ENCODE measurements around the gene PRAMEF18. TPM values are rescaled to one million over a fixed set of nuclear protein-coding genes. Genes with fewer than 3 reads are reported as not detected.
"Not testable (repeated sequence)": the region's sequence is repeated elsewhere in the genome, so short reads cannot be mapped to it uniquely, and the experiment has no call there.

PRAMEF18 gene
- polyA plus RNA-seq, 1 donor (not counting 4 experiments of a cell fraction or from before 2014, with no cell fraction given) = not detected

DNA sequence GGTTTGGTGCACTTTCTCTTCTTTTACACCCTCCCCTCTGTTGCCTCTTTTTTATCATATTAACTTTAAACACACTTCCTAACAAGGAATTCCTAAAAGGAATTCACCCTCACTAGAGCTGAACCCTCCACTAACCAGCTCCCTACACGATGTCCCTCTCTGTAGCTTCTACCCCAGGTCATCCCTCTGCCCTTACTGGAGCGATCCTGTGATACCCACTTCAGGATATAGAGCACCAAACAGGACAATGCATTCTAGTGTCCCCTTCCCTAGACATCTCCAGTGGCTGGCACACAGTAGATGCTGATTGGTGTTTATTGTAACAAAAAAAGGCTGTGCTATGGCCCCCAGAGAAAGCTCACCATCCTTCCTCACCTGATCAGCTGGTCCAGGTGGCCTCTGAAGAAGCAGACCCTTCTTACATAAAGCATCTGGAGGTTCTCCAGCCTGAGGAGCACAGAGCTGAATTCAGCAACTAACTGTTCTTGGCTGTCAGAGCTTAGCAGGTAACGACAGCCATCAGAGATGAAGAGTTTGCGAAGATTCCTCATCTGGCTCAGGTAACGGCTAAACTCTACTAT lies 1.4 kb downstream of the PRAMEF18 start:
- H2AFZ ChIP-seq (ENCODE audit: control insufficient read depth, low read length) = no peak overlapping the region
- no peaks in the 10 kb centered on the region for H3K27me3 ChIP-seq (ENCODE audit: control insufficient read depth, extremely low read depth, insufficient read depth, low read length)
- DNase-seq (ENCODE audit: low read depth, low spot score) (no peak), FAIRE-seq (no peak)
- no peaks in the 10 kb centered on the region for H3K9me3 ChIP-seq (ENCODE audit: control insufficient read depth, low read depth, low read length)
- TF ChIP-seq, protein P1, sequence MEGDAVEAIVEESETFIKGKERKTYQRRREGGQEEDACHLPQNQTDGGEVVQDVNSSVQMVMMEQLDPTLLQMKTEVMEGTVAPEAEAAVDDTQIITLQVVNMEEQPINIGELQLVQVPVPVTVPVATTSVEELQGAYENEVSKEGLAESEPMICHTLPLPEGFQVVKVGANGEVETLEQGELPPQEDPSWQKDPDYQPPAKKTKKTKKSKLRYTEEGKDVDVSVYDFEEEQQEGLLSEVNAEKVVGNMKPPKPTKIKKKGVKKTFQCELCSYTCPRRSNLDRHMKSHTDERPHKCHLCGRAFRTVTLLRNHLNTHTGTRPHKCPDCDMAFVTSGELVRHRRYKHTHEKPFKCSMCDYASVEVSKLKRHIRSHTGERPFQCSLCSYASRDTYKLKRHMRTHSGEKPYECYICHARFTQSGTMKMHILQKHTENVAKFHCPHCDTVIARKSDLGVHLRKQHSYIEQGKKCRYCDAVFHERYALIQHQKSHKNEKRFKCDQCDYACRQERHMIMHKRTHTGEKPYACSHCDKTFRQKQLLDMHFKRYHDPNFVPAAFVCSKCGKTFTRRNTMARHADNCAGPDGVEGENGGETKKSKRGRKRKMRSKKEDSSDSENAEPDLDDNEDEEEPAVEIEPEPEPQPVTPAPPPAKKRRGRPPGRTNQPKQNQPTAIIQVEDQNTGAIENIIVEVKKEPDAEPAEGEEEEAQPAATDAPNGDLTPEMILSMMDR (optimal IDR thresholded peaks at IDR 0.05 in 1 of 3, IDR thresholded peaks at IDR 0.05 in 1 of 3, conservative IDR thresholded peaks at IDR 0.05 in 1 of 3; ENCODE audit: extremely low read depth in 1 of 3, insufficient read depth in 2 of 3, low read length in 3 of 3) = no peak
- no peak for TF ChIP-seq EZH2 (IDR thresholded peaks at IDR 0.05; ENCODE audit: low read length)
- no peaks in the 10 kb centered on the region for H3K36me3 ChIP-seq (ENCODE audit: control insufficient read depth in 2 of 2, extremely low read depth in 1 of 2, insufficient read depth in 2 of 2, low read length in 2 of 2)
- no peaks in the 10 kb centered on the region for H4K20me1 ChIP-seq (ENCODE audit: control insufficient read depth, extremely low read depth, insufficient read depth, low read length)
- H3K4me2 ChIP-seq (ENCODE audit: control insufficient read depth, extremely low read depth, insufficient read depth, low read depth, low read length) = no peak overlapping the region
- dilution Hi-C loops (cut with MboI; ENCODE audit: extremely low pct_ligation_motif_present, low sequenced_read_pairs) = no loop called here
- no peak overlapping the region for H3K4me3 ChIP-seq (ENCODE audit: control insufficient read depth in 2 of 3, extremely low read depth in 1 of 3, insufficient read depth in 2 of 3, low read depth in 1 of 3, low read length in 3 of 3)
- no peak overlapping the region for H3K9ac ChIP-seq (ENCODE audit: control insufficient read depth, extremely low read depth, insufficient read depth, low read length)
- no peaks in the 10 kb centered on the region for H3K79me2 ChIP-seq (ENCODE audit: control insufficient read depth, insufficient read depth, low read length)
- H3K4me1 ChIP-seq (ENCODE audit: control insufficient read depth, extremely low read depth, insufficient read depth, low read length) = no peaks in the 10 kb centered on the region
- no peaks in the 10 kb centered on the region for H3K9me1 ChIP-seq (ENCODE audit: control insufficient read depth, extremely low read depth, insufficient read depth, low read length)
- no peak overlapping the region for H3K27ac ChIP-seq (ENCODE audit: control insufficient read depth, insufficient read depth, low read length)

GRCh38 chr1:13222788-13223187 lies 3.2 kb downstream of the PRAMEF18 start:
- H3K4me2 ChIP-seq (ENCODE audit: control insufficient read depth, extremely low read depth, insufficient read depth, low read depth, low read length); FAIRE-seq; H3K9ac ChIP-seq (ENCODE audit: control insufficient read depth, extremely low read depth, insufficient read depth, low read length); dilution Hi-C loops (cut with MboI; ENCODE audit: extremely low pct_ligation_motif_present, low sequenced_read_pairs); H3K9me3 ChIP-seq (ENCODE audit: control insufficient read depth, low read depth, low read length); H3K79me2 ChIP-seq (ENCODE audit: control insufficient read depth, insufficient read depth, low read length); H3K4me1 ChIP-seq (ENCODE audit: control insufficient read depth, extremely low read depth, insufficient read depth, low read length); DNase-seq (ENCODE audit: low read depth, low spot score); H4K20me1 ChIP-seq (ENCODE audit: control insufficient read depth, extremely low read depth, insufficient read depth, low read length); H3K27me3 ChIP-seq (ENCODE audit: control insufficient read depth, extremely low read depth, insufficient read depth, low read length); H2AFZ ChIP-seq (ENCODE audit: control insufficient read depth, low read length); H3K4me3 ChIP-seq (ENCODE audit: control insufficient read depth in 2 of 3, extremely low read depth in 1 of 3, insufficient read depth in 2 of 3, low read depth in 1 of 3, low read length in 3 of 3); H3K36me3 ChIP-seq (ENCODE audit: control insufficient read depth in 2 of 2, extremely low read depth in 1 of 2, insufficient read depth in 2 of 2, low read length in 2 of 2); H3K27ac ChIP-seq (ENCODE audit: control insufficient read depth, insufficient read depth, low read length); H3K9me1 ChIP-seq (ENCODE audit: control insufficient read depth, extremely low read depth, insufficient read depth, low read length): not testable (repeated sequence)

- H3K9ac ChIP-seq (ENCODE audit: control insufficient read depth, extremely low read depth, insufficient read depth, low read length); H4K20me1 ChIP-seq (ENCODE audit: control insufficient read depth, extremely low read depth, insufficient read depth, low read length); H3K4me2 ChIP-seq (ENCODE audit: control insufficient read depth, extremely low read depth, insufficient read depth, low read depth, low read length); H3K4me3 ChIP-seq (ENCODE audit: control insufficient read depth in 2 of 3, extremely low read depth in 1 of 3, insufficient read depth in 2 of 3, low read depth in 1 of 3, low read length in 3 of 3); DNase-seq (ENCODE audit: low read depth, low spot score); H3K27me3 ChIP-seq (ENCODE audit: control insufficient read depth, extremely low read depth, insufficient read depth, low read length); H2AFZ ChIP-seq (ENCODE audit: control insufficient read depth, low read length); H3K9me1 ChIP-seq (ENCODE audit: control insufficient read depth, extremely low read depth, insufficient read depth, low read length); H3K36me3 ChIP-seq (ENCODE audit: control insufficient read depth in 2 of 2, extremely low read depth in 1 of 2, insufficient read depth in 2 of 2, low read length in 2 of 2); FAIRE-seq; dilution Hi-C loops (cut with MboI; ENCODE audit: extremely low pct_ligation_motif_present, low sequenced_read_pairs); H3K9me3 ChIP-seq (ENCODE audit: control insufficient read depth, low read depth, low read length); H3K27ac ChIP-seq (ENCODE audit: control insufficient read depth, insufficient read depth, low read length); H3K79me2 ChIP-seq (ENCODE audit: control insufficient read depth, insufficient read depth, low read length); H3K4me1 ChIP-seq (ENCODE audit: control insufficient read depth, extremely low read depth, insufficient read depth, low read length): not testable (repeated sequence)
These were observed 6.8 kb downstream of the PRAMEF18 start for GRCh38 chr1:13219203-13219602.

DNA sequence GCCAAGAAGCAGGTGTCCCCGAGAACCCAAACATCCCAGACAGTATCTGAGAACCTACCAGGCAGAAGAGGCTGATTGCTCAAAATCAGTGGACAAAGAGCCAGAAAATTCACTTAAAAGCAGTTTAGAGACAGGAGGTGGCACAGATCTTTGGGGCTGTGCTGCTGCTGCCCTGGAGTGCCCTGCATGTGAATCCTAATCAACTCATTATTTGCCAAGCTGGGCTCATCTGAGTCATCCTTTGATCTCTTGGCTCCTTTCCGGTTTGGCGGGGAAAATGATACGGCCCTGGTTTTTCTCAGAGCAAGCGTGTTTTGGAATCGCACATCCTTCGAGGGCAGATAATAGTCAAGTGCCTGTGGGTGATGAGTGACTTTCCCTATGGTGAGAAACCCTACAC lies 9.3 kb downstream of the PRAMEF18 start:
- DNase-seq (ENCODE audit: low read depth, low spot score); H3K4me3 ChIP-seq (ENCODE audit: control insufficient read depth in 2 of 3, extremely low read depth in 1 of 3, insufficient read depth in 2 of 3, low read depth in 1 of 3, low read length in 3 of 3); FAIRE-seq; H3K4me1 ChIP-seq (ENCODE audit: control insufficient read depth, extremely low read depth, insufficient read depth, low read length); H4K20me1 ChIP-seq (ENCODE audit: control insufficient read depth, extremely low read depth, insufficient read depth, low read length); H3K9me1 ChIP-seq (ENCODE audit: control insufficient read depth, extremely low read depth, insufficient read depth, low read length); H3K36me3 ChIP-seq (ENCODE audit: control insufficient read depth in 2 of 2, extremely low read depth in 1 of 2, insufficient read depth in 2 of 2, low read length in 2 of 2); H3K27me3 ChIP-seq (ENCODE audit: control insufficient read depth, extremely low read depth, insufficient read depth, low read length); H3K27ac ChIP-seq (ENCODE audit: control insufficient read depth, insufficient read depth, low read length); dilution Hi-C loops (cut with MboI; ENCODE audit: extremely low pct_ligation_motif_present, low sequenced_read_pairs); H3K9me3 ChIP-seq (ENCODE audit: control insufficient read depth, low read depth, low read length); H3K9ac ChIP-seq (ENCODE audit: control insufficient read depth, extremely low read depth, insufficient read depth, low read length); H3K4me2 ChIP-seq (ENCODE audit: control insufficient read depth, extremely low read depth, insufficient read depth, low read depth, low read length); H3K79me2 ChIP-seq (ENCODE audit: control insufficient read depth, insufficient read depth, low read length); H2AFZ ChIP-seq (ENCODE audit: control insufficient read depth, low read length): not testable (repeated sequence)
